ENCODE results near the gene TBL1X.
"Not testable (repeated sequence)": the region's sequence is repeated elsewhere in the genome, so short reads cannot be mapped to it uniquely, and the experiment has no call there.

Gene TBL1X

DNA sequence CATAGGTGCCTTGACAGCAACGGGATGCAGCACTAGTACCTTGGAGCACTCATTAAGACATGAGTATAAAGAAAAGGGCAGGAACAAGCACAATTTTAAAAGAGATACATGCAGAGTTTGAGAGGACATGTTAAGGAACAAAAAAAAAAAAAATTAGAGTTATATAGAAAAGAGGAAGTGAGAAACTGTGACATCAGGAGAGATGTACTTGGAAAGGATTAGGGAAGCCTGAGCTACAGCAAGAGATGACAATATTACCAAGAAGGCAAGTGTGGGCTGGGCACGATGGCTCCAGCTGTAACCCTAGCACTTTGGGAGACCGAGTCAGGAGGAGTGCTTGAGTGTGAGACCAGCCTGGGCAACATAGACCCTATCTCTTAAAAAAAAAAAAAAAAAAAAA is 263.4 kb downstream of the TBL1X start:
- DNase-seq = no peak

DNA sequence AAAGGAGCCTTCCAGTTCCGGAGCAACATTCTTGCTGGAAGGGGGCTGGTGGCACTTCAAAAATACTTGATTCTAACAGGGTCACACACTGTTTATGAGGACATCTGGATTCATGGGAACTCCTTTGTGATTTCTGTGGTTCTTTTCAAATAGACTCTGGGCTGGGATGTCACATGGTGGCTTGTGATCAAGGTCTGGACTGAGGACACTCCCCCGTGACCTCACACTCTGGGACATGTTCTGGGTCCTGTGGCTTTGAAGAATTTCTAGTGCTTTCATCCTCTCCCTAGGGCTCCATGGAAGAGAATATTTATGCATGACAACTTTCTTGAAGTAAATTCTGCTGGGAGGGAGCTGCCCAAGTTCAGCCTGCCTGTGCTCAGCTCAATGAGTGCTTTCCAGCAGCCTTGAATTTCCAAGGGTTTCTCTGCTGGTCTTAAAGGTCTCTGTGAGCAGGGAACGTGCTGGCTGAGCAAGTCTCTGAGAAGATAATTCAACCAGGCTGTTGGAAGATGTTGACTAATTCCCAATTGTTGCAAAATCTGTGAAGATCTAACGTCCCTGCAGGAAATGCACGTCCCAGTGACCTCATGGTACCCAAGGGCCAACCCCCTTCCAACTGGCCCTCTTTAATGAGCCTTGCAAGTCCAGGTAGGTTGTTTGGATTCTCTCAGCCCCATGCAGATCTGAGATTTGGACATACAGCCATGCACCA is 264.5 kb downstream of the TBL1X start:
- DNase-seq = no peak

DNA sequence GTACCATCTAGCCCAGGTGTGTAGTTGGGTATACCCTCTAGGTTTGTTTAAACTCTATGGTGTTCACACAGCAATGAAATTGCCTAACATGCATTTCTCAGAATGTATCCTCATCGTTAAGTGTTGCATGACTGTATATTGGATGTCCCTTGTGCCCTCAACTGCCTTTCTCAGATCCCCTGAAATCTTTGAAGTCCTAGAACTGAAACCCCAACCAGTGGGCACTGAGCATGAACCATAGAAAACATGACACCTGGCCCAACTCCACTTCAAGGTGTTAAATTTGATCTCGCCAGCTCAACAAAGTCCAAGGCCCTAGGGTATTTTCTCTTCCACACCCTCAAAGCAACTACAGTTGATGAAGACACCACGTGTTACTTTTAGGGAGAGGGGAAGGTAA is 265.2 kb downstream of the TBL1X start:
- DNase-seq = no peak

DNA sequence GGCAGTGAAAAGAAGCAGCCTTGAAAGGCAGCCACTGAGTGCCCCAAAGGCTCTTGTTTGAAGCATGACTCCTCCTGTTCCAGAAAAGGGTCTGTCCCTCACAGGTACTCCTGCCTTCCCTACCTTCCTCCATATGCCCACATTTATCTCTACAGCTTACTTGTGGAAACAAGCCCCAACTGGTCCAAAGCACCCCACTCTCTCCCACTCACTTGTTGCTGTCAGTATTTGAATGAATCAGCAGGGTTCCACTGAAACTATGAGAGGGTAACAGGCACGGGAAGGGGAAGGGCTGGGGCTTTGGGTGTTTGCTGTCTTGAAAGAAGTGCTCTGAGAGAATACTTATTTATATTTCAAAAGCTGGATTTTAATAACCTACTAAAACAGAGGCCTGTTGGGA is 265.9 kb downstream of the TBL1X start:
- DNase-seq = no peak

DNA sequence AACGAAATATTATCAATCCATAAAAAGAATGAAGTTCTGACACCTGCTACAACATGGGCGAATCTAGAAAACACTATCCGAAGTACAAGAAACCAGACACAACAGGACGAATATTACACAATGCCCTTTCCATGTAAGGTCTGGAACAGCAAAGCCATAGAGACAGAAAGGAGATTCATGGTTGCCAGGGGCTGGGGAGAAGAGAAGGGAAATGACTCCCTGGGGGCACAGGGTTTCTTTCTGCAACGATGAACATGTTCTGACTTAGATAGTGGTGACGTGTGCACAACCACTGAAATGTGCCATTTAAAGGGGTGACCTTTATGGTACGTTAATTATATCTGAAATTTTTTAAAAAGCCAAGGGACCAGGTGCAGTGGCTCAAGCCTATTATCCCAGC is 272.5 kb downstream of the TBL1X start:
- DNase-seq = no peak

DNA sequence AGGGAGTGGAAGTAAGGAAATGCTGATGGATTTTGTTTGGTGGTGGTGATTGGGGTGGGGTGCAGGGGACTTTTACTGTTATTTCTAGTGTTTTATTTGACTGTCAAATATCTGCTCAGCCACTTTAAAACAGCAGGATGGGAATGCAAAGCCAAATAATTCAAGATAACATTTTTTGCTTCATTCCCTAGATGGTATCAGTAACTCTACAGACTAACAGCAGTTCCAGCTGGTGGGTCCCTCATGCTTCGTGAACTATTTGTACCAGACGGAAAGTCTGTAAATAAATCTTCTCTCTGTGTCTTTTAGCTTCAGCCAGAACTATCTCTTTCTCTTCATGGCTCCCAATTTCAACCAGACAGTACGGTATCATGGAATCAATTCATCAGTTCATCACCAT is 273.3 kb downstream of the TBL1X start:
- no peak for DNase-seq

DNA sequence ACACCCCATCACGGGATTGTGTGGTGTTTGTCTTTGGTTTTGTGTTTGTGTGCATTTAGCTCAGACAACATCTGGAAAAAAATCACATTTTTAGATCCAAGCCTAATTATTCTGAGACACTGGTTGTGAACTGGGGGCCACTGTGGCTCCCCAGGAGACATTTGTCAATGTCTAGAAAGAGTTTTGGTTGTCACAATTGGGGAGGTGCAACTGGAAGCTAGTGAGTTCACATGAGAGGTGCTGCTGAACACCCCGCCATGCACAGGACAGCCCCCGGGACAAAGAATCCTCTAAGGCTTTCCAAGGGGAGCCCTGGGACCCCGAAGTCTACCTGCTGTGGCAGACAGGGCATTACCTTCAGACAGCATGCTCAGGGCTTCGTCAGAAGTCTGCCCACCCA is 274.3 kb downstream of the TBL1X start:
- no peak for DNase-seq

DNA sequence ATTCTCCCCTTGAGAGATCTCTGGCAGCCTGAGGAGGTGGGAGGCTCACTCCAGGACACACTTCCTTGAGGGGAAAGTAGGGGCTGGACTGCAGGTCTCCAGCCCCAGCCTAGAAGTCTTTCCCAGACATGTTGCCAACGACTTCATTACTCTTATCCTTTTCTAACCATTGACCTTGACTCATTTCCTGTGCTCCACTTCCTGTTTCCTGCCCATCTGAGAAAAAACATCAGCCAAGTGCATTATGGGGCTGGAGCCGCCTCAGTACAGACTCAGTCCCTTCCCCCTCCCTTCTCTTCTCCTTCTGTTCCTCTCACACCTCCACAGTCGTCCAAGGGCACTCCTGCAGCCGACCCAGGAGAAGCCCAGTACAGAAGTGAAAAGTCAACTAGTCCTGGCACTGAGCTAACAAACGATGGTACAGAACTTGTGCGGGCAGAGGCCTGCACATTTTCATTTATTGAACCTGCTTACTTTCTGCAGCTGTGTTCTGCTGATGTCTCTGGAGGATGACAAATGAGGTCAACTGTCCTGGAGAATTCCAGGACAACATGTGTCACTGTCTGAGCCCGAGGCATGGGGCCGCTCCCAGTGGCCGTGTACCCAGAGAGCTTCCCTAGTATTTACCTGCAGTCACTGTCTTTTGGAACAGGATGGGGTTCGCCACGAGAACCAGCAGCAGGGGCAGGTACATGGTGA is 280.7 kb downstream of the TBL1X start:
- no peak for DNase-seq

DNA sequence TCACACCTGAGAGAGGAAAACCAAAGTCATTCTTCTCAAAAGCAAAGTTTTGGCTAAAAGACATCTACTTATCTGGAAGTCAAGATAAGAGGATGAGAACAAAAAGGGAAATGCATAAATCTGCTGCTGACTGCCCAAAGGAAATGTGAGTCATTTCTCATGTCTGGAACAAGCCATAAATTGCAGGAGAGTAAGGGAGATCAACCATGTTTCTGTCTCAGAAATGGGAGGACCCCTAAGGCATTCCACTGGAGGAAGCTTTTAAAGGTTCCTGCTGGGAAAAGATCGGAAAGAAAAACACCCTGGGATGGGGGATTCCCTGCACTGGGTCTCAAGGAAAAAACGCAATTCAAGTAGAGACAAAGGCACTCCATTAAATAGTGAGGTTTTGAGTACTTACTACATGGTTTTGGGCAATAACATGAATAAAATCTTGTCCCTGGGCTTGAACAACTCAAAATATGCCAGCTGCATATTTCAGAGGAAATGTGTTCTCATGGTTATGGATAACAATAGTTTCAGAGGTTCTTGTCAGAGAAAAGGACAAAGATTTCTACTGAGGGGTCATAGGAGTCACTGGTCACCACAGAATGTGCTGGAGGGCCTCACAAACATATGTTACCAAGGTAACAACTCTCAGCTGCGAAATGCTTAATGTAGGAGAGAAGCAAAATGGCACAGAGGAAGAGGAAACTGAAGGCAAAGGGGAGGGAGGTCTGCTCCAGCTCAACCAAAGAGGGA is 281.5 kb downstream of the TBL1X start:
- DNase-seq = no peak

DNA sequence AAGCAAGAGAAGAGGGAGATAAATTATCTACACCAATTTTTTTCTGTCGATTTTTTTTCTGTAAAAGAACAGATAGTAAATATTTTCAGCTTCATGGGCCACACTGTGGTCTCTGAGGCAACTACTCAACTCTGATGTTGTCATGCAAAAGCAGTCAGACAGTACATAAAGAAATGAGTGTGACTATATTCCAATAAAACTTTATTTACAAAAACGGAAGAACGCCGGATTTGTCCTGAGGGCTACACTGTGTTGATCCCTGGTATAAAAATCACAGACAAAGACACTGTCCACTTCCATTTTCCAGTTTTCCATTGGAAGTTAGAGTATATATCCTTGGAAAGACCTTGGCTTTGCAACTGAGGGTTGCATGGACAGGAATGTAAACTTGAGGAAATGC is 282.8 kb downstream of the TBL1X start:
- DNase-seq = no peak

DNA sequence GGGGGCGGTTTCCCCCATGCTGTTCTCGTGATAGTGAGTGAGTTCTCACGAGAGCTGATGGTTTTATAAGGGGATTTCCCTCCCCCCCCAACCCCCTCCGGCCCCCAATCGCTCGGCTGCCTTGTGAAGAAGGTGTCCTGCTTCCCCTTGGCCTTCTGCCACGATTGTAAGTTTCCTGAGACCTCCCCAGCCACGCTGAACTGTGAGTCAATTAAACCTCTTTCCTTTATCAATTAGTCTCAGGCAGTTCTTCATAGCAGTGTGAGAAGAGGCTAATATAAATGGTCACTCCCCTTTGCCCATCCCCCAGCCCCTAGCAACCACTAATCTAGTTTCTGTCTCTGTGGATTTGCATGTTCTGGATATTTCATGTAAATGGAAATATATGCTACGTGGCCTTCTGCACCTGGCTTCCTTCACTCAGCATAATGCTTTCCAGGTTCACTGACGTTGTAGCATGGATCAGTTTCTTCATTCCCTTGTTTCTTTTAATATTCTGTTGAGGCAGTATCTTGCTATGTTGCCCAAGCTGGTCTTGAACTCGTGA is 284.4 kb downstream of the TBL1X start:
- no peak for DNase-seq

DNA sequence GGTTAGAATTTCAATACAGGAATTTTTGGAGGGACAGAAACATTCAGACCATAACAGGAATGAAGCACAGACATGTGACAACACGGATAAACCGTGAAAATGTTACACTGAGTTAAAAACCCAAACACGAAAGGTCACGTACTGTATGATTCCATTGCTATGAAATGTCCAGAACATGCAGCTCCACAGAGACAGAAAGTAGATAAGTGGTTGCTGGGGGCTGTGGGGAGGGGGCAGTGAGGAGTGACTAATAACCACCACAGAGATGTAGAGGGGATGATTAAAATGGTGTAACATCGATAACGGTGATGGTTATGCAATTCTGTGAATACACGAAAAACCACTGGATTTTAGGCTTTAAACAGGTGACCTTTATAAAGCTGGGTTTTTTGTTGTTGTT is 292.5 kb downstream of the TBL1X start:
- DNase-seq = no peak

DNA sequence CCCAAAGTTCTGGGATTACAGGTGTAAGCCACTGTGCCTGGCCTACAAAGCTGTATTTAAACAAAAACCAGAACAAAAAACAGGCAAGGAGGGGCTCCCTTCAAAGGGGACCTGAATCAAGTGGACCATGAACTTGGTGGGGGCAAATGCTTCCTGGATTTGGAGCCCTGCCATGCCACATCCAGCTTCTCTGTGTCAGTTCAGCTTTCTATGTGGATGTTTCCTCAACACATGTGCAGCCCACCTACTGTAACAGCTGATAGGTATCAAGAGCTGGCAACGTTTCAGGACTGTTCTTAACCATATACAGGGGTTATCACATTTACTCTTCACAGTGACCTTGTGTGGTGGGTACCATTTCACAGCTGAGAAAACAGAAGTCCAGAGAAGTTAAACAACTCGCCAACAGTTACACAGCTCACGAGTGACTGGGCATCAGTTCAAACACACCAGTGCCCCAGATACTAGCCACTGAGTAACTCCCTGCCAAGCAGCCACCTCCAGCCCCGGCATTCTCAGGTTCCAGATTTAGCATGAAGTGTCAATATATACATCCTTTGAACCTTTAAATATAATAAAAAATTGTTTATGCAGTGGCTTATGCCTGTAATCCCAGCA is 293.3 kb downstream of the TBL1X start:
- DNase-seq = no peak

DNA sequence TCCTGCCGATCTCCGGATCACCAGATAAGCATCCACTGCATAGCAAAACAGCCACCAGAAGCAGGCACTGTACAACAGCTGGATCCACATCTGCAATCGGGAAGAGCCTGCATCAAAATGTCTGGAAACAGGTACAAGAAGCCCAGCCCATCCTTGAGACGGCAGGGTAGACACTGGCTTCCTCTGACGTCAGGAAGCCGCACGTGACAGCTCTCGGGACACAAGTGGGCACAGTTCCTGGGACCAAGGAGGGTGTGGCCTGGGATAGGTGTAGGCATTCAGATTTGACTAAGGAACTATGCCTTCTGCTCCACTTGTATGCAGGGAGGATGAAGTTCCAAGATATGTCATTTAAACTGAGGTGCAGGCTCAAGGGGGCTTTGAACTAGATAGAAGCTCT is 294.5 kb downstream of the TBL1X start:
- no peak for DNase-seq

DNA sequence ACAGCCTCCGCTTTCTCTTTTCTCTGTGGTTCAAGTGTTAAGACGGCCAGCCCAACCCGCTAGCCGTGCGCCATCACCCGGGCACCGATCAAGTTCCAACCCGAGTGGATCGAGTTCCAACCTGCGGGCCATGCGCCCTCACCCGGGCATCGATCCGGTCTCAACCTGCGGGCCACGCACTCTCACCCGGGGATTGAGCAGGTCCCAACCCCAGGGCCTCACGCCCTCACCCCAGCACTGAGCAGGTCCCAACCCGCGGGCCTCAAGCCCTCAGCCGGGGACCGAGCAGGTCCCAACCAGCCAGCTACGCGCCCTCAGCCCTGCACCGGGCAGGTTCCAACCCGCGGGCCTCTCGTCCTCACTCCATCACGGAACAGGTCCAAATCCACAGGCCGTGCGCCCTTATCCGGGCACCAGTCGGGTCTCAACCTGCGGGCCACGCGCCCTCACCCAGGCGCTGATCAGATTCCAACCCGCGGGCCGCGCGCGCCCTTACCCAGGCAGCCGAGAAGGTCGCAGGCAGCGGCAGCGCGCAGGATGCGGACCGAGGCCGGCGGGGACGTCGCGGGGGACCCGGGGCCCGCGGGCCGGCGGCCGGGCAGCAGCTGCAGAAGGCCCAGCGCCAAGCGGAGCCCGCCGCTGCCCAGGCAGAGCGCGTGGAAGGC is 300.3 kb downstream of the TBL1X start:
- no peak for DNase-seq

DNA sequence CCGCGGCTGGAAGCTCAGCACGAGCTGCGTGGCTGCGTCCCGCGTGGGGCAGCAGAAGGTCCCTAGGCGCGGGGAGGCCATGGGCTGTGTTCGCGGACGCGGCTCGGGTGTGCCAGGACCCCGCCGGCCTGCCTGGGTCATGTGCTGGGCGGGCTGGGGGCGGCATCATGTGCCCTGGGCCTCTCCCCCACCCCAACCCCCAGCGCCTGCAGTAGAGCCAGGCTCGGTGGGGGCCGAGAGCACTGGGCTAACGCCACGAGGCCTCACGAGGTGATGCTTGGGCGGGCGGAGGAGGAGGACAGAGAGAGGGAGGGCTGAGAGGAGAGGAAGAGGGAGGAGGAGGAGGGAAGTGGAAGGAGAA is 300.9 kb downstream of the TBL1X start, which contains the start of gene GPR143:
Gene GPR143 (minus strand): TSS at position 111 of the 361 bp plus-strand sequence. CDS start 30 bp downstream, at position 81.
- DNase-seq = no peak

DNA sequence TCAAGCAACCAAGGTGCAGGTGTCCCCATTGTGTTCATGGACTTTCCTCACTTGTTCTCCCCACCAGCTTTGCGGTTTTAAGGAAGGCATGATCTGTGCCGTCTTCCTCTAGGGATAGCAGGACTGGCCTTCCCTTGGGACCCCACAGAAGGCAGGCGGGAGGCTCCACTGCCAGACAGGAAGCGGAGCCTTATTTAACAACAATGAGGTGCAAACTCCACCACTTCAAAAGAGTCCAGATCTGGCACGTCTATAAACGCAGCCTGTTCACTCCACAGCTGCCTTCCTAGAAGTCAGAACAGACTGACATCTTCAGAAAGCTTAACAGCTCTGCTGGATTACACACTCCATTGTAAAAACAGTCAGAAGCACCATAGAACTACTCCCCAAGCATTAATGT is 302.5 kb downstream of the TBL1X start:
- DNase-seq = no peak

DNA sequence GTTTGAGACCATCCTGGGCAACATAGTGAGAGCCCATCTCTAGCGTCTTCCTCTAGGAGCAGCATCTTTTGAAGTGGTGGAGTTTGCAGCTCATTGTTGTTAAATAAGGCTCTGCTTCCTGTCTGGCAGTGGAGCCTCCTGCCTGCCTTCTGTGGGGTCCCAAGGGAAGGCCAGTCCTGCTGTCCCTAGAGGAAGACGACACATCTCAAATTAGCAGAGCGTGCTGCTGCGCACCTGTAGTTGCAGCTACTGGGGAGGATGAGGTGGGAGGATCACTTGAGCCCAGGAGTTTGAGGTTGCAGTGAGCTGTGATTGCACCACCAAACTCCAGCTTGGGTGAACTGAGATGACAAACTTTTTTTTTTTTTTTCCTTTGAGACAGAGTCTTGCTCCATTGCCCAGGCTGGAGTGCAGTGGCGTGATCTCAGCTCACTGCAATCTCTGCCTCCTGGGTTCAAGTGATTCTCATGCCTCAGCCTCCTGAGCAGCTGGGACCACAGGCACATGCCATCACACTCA is 303.5 kb downstream of the TBL1X start:
- DNase-seq = not testable (repeated sequence)

DNA sequence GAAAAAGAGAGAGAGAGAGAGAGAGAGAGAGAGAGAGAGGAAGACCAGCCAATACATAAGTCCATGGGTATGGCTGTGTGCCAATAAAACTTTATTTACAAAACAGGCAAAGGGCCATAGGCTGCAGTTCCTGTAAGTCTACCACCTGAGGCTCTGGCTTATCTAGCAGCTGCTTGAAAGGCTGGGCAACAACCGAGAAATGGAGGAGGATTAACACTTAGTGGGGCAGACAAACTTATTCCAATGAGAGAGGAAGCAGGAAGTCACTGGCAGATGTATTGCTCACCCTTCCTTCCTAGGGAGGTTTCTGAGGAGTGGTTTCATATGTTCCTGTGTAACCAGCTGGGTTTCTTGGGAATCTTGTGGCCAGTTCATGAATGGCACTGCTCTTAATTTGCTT is 305.5 kb downstream of the TBL1X start:
- DNase-seq = no peak

DNA sequence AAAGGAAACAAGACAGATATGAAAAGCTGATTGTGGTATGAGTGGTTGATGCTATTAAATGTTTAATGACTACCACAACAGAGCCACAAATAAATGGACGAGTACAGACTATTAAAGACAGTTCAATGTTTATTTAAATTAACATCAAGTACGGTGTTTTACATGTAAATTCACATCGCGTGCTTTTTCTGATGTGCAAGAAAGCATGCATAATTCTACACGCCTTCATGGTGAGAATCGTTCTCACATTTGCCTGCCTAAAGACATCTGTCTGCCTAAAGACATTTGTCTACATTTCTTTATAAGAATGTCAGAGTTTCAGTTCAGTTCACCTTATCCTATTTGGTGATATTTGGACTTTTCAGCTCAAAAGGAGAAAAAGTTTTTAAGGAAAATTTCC is 308.1 kb downstream of the TBL1X start:
- no peak for DNase-seq

DNA sequence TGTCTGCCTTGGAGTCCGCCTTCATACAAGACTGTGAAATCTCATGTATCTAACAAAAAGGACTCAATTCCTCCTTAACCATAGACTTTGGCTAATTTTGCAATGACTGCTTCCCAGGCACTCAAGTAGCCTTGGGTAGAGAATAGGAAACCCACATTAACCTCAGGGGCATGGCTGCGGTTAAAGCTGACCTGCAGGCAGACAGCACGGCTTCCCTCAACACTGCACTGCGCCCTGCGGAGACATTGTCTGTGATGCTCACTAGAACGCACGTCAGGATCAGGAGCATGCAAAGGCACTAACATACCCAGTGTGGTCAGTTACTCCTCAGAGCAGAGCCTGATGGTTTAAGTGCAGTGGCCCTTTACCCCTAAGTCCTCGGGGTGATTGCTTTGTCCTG is 311.1 kb downstream of the TBL1X start:
- no peak for DNase-seq

DNA sequence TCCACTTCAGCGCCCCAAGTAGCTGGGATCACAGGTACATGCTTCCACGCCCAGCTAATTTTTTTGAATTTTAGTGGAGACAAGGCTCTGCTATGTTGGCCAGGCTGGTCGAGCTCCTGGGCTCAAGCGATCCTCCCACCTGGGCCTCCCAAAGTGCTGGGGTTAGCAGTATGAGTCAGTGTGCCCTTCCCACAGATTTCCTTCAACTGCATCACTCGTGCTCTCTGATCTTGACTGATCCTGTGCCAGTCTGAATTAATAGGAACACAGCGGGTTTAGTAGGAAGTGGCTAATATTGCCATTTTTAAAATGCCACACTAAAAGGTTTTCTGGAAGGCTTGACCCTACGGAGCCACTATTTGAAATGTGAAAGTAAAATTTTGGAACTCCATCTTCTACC is 317.1 kb downstream of the TBL1X start:
- DNase-seq = no peak

DNA sequence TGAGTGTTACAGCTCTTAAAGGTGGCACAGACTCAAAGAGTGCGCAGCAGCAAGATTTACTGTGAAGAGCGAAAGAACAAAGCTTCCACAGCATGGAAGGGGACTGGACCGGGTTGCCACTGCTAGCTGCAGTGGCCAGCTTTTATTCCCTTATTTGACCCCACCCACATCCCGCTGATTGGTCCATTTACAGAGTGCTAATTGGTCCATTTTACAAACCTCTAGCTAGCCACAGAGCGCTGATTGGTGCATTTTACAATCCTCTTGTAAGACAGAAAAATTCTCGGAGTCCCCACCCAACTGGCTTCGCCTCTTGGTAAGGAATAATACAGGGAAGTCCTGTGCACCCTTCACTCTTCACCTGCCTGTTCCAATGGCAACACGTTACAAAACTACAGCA is 319.5 kb downstream of the TBL1X start:
- DNase-seq = no peak

Measured in stimulated activated naive CD4-positive, alpha-beta T cell treated with Interleukin-2 at 50 U/mL for 16 hours (primary cell).